Kidney epithelial cell (primary cell): ENCODE results near the gene EXOC6B. TPM values are rescaled to one million over a fixed set of nuclear protein-coding genes. Genes with fewer than 3 reads are reported as not detected.

Source experiments
- DNase-seq: peaks from one replicate; pipeline ENCODE4 v3.0.0-alpha.2; 2010; ENCODE audit warnings: low read depth
- H3K27me3 ChIP-seq: 2 replicates; pipeline ENCODE4 v1.6.0; 2011; ENCODE audit warnings: low read length; ENCODE audit not compliant: control insufficient read depth, insufficient read depth
- H3K36me3 ChIP-seq: 2 replicates; pipeline ENCODE4 v1.5.1; 2011; ENCODE audit warnings: low read length; ENCODE audit not compliant: control insufficient read depth, insufficient read depth
- H3K4me3 ChIP-seq: 2 replicates; pipeline ENCODE4 v1.5.1; 2011; ENCODE audit warnings: low read depth, mild to moderate bottlenecking, control low read depth, low read length
- CTCF ChIP-seq: IDR thresholded peaks from 2 replicates; pipeline ENCODE4 v1.5.1; 2011; ENCODE audit warnings: mild to moderate bottlenecking, moderate library complexity, low read length, control low read depth, inconsistent platforms; ENCODE audit not compliant: insufficient read depth, poor library complexity, severe bottlenecking
- total RNA-seq: library from RNA; depleted of rRNA; stranded (reverse); fragments of >200 nt; gene quantifications from 2 replicates; pipeline ENCODE4 v1.2.3, GENCODE V29; 2015

EXOC6B gene
- total RNA-seq, 1 donor from 2014 or later = 21.8 TPM

GRCh38 chr2:72148837-72149555 lies 676.8 kb downstream of the EXOC6B start:
- H3K27me3 ChIP-seq = peaks cover 85% of the 10 kb centered on the region
- no peak for TF ChIP-seq CTCF
- peak overlapping the region; percentile 23 for H3K4me3 ChIP-seq
- no peaks in the 10 kb centered on the region for H3K36me3 ChIP-seq
- DNase-seq = no peak

GRCh38 chr2:72148003-72148836 lies 677.6 kb downstream of the EXOC6B start:
- H3K4me3 ChIP-seq = peak overlapping the region; percentile 23
- no peak for DNase-seq
- peaks cover 89% of the 10 kb centered on the region for H3K27me3 ChIP-seq
- no peak for TF ChIP-seq CTCF
- no peaks in the 10 kb centered on the region for H3K36me3 ChIP-seq

GRCh38 chr2:72147303-72147971 lies 678.4 kb downstream of the EXOC6B start, which contains the start of gene CYP26B1:
TSS of gene CYP26B1 (minus strand) at chr2:72147862. CDS start at chr2:72147834, 28 bp downstream.
- H3K27me3 ChIP-seq = peaks cover 93% of the 10 kb centered on the region
- H3K36me3 ChIP-seq = no peaks in the 10 kb centered on the region
- no peak for DNase-seq
- peak within 1 kb of the TSS; percentile 23 for H3K4me3 ChIP-seq
- no peak for TF ChIP-seq CTCF

- Histone ChIP-seq H3K36me3 (no peaks in the 10 kb centered on the region), H3K27me3 (peaks cover 87% of the 10 kb centered on the region), H3K4me3 (no peak overlapping the region)
- TF ChIP-seq CTCF = no peak
- DNase-seq = no peak
These were observed 679.2 kb downstream of the EXOC6B start for GRCh38 chr2:72146347-72147302.

- TF ChIP-seq CTCF = no peak
- no peak for DNase-seq
- Histone ChIP-seq H3K4me3 (no peak overlapping the region), H3K27me3 (peaks cover 83% of the 10 kb centered on the region), H3K36me3 (no peaks in the 10 kb centered on the region)
These were observed 680.0 kb downstream of the EXOC6B start for GRCh38 chr2:72145658-72146329.
